Stimulated activated CD4-positive, alpha-beta T cell treated with anti-CD3 and anti-CD28 coated beads, Interleukin-15, amount 100 ng/mL, for 24 hours (primary cell): Measurements from ENCODE around the gene MSMB.
A peak's percentile ranks its signal among the peaks of the same experiment; 100 is the strongest.
"Not testable (repeated sequence)": the region's sequence is repeated elsewhere in the genome, so short reads cannot be mapped to it uniquely, and the experiment has no call there.

Experiments
- DNase-seq: peaks from one replicate; pipeline ENCODE4 v3.0.0-alpha.2; 2020

MSMB gene, protein sequence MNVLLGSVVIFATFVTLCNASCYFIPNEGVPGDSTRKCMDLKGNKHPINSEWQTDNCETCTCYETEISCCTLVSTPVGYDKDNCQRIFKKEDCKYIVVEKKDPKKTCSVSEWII

GRCh38 chr10:46046261-46046660 is at the start of gene MSMB:
TSS of gene MSMB (minus strand) at chr10:46046269. CDS start at chr10:46046237, 32 bp downstream.
- DNase-seq: no peak

DNA sequence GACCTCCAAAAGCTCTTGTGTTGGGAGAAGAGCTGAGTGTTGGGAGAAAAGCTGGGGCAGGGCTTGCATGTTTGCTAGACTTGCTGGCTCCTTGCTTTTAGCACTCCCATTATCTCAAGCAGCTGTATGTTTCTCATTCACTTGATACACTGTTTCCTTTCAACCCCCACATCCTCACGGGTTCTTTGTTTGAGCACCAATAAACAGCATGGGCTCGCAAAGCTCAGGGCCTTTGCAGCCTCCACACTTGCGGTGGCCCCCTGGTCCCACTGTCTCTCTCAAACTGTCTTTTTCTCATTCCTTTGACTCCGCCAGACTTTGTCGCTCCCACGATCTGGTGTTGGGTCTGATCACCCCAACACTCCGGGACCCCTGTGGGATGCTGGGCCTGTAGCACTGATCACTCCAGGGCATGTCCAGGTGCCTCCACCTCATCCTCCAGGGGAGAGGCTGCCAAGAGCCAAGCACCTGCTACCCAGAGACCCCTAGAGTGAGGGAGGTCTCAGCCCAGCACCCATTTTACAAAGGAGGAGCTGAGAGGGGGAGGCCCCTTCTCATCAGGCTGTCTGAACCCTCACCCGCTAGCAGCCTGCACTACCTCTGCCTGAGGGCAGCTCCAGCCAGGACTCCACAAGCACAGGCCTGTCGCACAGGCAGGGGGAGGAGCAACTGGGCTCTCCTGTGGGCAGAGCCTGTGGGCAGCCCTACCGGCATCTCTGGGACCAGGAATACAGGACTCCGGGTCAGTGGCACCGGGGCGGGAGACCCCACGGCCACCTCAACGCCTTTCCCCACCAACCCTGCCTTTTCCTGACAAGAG is 49.1 kb upstream of the MSMB start:
- peak; percentile 45 for DNase-seq

- no peak for DNase-seq
Observed at GRCh38 chr10:46094197-46094500, 48.1 kb upstream of the MSMB start.

DNA sequence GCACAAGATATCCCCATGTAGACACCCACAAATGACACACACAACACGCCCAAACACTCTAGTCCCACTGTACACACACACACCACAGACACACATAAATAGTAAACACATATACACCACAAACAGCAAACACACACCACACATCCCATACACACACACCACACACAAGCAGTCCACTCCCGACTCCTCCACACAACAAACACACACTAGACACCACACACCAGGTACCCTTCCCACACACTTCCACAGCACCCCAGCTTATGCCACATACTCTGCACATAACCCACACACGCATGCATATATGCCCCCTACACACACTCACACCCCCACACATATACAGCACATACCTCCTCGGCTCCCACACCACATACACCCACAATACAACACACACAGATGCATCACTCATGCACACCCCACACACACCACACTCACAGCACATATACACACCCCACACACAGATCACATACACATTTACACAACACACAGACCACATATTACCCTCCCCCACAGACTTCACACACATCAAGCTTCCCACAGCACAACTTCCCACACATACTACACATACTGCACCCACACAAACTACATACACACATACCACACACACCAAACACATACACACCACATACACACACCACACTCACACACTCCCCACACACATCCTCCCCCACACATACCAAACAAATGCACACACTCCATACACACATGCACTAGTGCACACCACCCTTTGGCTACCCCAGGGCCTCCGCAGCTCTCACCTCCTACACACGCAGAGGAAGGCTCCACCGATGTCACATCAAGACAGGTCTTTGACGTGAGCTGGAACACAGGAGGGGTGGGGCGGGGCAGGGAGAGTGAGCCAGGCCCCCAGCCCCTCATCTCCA is 47.5 kb upstream of the MSMB start:
- peak; percentile 53 for DNase-seq

GRCh38 chr10:46092524-46093081 is 46.5 kb upstream of the MSMB start:
- peak; percentile 33 for DNase-seq

GRCh38 chr10:46091828-46092523 is 45.9 kb upstream of the MSMB start:
- no peak for DNase-seq

DNA sequence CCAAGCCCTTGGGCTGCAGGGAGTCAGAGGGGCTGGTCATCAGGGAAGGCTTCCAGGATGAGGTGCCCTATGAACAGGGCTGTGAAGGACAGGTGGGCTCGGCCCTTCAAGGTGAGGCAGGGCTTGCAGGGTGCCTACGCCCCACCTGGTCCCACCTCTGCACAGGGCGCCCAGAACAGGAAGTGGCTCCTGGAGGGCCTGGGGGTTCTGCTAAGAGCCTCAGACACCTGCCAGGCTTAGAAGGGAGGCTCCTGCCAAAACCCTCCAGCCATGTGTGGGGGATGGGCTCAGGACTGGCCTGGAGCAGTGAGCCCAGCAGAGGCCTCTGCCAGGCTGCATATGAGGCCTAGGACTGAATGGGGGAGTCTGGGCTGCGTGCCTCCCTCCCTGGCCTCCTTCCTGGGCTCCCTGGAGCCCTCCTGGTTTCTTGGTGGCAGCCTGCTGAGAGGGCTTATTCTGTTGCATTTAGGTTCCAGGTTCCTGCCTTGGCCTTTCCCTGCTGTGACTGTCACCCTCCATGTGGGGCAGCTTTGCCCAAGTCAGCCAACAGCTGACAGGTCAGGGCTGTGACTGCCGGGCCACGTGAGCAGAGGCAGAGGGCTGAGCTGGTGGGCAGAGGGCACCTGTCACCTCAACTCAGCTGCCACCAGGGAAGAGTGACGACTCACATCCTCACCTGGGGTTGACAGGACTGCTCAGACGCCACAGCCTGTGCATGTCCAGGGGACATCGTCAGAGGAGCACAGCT is 45.2 kb upstream of the MSMB start:
- no peak for DNase-seq

DNA sequence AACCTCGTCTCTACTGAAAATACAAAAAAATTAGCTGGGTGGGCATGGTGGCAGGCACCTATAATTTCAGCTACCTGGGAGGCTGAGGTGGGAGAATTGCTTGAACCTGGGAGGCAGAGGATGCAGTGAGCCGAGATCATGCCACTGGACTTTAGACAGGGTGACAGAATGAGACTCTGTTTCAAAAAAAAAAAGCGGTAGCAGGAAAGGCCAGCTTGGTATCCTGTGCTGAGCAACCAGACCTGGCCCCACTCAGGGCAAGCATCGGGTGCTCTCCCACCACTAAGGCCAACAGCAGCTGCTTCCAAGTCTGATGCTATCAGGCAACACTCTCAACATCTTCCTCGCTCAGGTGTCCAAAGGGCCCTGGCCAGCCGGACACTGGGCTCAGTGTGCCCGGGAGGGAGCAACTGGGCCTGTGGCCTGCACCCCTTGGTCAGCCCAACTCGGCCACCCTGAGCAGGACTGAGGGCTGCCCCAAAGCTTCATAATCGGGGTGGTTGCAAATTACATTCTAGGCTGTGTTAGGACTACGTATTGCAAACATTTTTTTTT is 44.3 kb upstream of the MSMB start:
- DNase-seq: no peak

DNA sequence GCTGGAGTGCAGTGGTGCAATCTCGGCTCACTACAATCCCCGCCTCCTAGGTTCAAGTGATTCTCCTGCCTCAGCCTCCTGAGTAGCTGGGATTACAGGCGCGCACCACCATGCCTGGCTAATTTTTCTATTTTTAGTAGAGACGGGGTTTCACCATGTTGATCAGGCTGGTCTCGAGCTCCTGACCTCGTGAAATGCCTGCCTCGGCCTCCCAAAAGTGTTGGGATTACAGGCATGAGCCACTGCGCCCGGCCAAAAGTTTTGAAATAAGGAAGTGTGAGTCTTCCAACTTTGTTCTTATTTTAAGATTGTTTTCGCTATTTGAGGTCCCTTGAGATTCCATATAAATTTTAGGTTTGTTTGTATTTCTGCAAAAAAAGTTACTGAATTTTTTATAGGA is 41.3 kb upstream of the MSMB start:
- DNase-seq: not testable (repeated sequence)

- DNase-seq: no peak
Observed at GRCh38 chr10:46084321-46085165, 38.5 kb upstream of the MSMB start.

GRCh38 chr10:46080886-46081285 is 34.8 kb upstream of the MSMB start:
- no peak for DNase-seq

DNA sequence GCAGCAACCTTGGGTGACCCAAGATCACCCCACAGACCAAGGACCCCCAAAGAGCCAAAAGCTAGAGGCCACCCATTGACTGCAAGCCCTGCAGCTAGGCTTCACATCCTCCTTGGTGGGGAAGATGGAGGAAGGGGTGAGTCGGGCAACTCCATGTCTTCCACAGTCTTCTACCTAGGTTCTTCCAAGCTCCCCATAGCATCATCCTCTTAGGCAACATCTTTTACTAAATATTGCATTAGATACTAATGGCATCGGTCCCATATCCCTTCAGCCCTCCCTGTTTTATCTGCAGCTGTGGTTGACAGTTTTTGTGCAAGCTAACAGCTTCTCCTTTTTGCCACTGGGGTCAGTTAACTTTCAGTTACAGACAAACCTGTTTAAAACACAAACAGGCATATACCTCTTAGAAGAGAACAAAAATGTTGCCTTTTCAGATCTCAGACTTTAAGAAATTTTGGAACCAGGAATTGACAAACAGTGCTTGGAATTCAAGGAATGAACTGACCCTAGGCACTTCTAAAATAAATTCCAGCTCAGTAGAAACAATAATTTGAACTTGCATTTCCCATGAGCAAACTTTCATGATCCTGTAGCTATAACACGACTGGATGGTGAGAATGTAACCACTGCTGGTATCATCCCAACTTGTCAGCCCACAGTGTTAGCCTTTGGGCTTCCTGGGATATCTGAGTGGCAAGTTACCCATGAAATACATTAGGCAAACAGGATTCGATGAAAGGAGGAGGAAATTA is 33.9 kb upstream of the MSMB start:
- DNase-seq: no peak

GRCh38 chr10:46077731-46078413 is 31.8 kb upstream of the MSMB start:
- no peak for DNase-seq

GRCh38 chr10:46077141-46077554 is 31.1 kb upstream of the MSMB start:
- no peak for DNase-seq

GRCh38 chr10:46075869-46076268 is 29.8 kb upstream of the MSMB start:
- no peak for DNase-seq

GRCh38 chr10:46074196-46074946 is 28.3 kb upstream of the MSMB start:
- no peak for DNase-seq

DNA sequence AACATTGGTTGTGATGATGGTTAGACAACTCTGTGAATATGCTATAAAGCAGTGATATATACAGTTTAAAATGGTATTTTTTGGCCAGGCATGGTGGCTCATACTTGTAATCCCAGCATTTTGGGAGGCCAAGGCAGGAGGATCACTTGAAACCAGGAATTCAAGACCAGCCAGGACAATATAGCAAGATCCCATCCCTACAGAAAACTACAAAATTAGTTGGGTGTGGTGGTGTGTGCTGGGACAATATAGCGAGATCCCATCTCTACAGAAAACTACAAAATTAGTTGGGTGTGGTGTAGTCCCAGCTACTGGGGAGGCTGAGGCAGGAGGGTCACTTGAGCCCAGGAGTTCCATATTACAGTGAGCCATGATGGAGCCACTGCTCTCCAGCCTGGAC is 27.5 kb upstream of the MSMB start:
- DNase-seq: no peak

- DNase-seq: no peak
Observed at GRCh38 chr10:46070749-46071148, 24.7 kb upstream of the MSMB start.
